Kidney capillary endothelial cell (primary cell): ENCODE measurements around the gene CNGA3.

ENCODE experiments used
- DNase-seq: peaks from one replicate; pipeline ENCODE4 v3.0.0-alpha.2; 2018; ENCODE audit warnings: low spot score

CNGA3 gene

GRCh38 chr2:98444436-98445176 lies 98.3 kb downstream of the CNGA3 start, which contains the start of gene INPP4A:
INPP4A (plus strand) TSS chr2:98444858; CDS start chr2:98520049, 75,191 bp downstream.
- DNase-seq: no peak

- no peak for DNase-seq
These were observed 99.0 kb downstream of the CNGA3 start for GRCh38 chr2:98445177-98445682.

- DNase-seq: no peak
These were observed 99.7 kb downstream of the CNGA3 start for GRCh38 chr2:98445683-98446581.

GRCh38 chr2:98446850-98447249 lies 100.6 kb downstream of the CNGA3 start:
- DNase-seq: no peak
